HEK293T (cell line): ENCODE measurements around the gene PICALM.
"Not testable (repeated sequence)": the region's sequence is repeated elsewhere in the genome, so short reads cannot be mapped to it uniquely, and the experiment has no call there.

Experiments
- ELF4 ChIP-seq: fragments of 450-650 bp; IDR thresholded peaks from 2 replicates; pipeline ENCODE4 v1.6.1; 2017; ENCODE audit warnings: antibody characterized with exemption
- L3MBTL2 ChIP-seq: fragments of 450-650 bp; conservative IDR thresholded peaks from 2 replicates; pipeline ENCODE4 v1.6.1; 2016; ENCODE audit warnings: mild to moderate bottlenecking
- SP1 ChIP-seq: fragments of 450-650 bp; IDR thresholded peaks from 2 replicates; pipeline ENCODE4 v1.6.1; 2017

GRCh38 chr11:85952108-85952485 is 116.8 kb downstream of the PICALM start:
- TF ChIP-seq SP1, ELF4: not testable (repeated sequence)
- TF ChIP-seq L3MBTL2, result peak; percentile 54
